Vagina (tissue), 2 donors: ENCODE measurements around the gene WDSUB1. TPM values are rescaled to one million over a fixed set of nuclear protein-coding genes. Genes with fewer than 3 reads are reported as not detected.

Source experiments
- DNase-seq, 2 donors: peaks; one replicate each; pipeline ENCODE4 v3.0.0-alpha.2; 2017; ENCODE audit errors: extremely low spot score in 2 of 2
- H3K27ac ChIP-seq: fragments of 200-600 bp; sonication (generic); one replicate; pipeline ENCODE4 v1.5.1; 2019
- H3K27me3 ChIP-seq: fragments of 200-600 bp; sonication (generic); one replicate; pipeline ENCODE4 v1.5.1; 2019
- H3K36me3 ChIP-seq, 2 donors: fragments of 200-600 bp; sonication (generic); one replicate each; pipeline ENCODE4 v1.5.1; 2017 to 2019
- H3K4me1 ChIP-seq: fragments of 200-600 bp; sonication (generic); one replicate; pipeline ENCODE4 v1.5.1; 2019
- H3K4me3 ChIP-seq, 2 donors: fragments of 200-600 bp; sonication (generic); 1 replicate in 1 of 2; 2 replicates in 1 of 2; pipeline ENCODE4 v1.5.1; 2016 to 2019
- H3K9me3 ChIP-seq: fragments of 200-600 bp; sonication (generic); one replicate; pipeline ENCODE4 v1.5.1; 2019
- POLR2A ChIP-seq, 2 donors: fragments of 450-650 bp; IDR thresholded peaks; one replicate each; pipeline ENCODE4 v1.6.1; 2017; ENCODE audit warnings: antibody characterized with exemption in 2 of 2, mild to moderate bottlenecking in 2 of 2, moderate library complexity in 2 of 2
- POLR2AphosphoS5 ChIP-seq, 2 donors: sonication (generic); formaldehyde crosslinking; IDR thresholded peaks; one replicate each; pipeline ENCODE4 v1.9.0; 2017; ENCODE audit warnings: antibody characterized with exemption in 2 of 2, mild to moderate bottlenecking in 2 of 2, low read depth in 1 of 2; ENCODE audit not compliant: insufficient read depth in 1 of 2
- intact Hi-C: fragments of 100-400 bp; cut with DNase I; formaldehyde crosslinking; loops from one replicate; pipeline ENCODE4 v1.15.1; 2023
- total RNA-seq: library from RNA; depleted of rRNA; stranded (reverse); fragments of >200 nt; gene quantifications from one replicate; pipeline ENCODE4 v1.2.3, GENCODE V29; 2016
- TF ChIP-seq, protein P1 (sequence below), 3 experiments: fragments of 450-650 bp in 2 of 3; fragments of 200-600 bp in 1 of 3; sonication (generic) in 1 of 3; IDR thresholded peaks; one replicate each; pipeline ENCODE4 v1.5.1; 2017 to 2019; ENCODE audit warnings: antibody characterized with exemption in 3 of 3, mild to moderate bottlenecking in 2 of 3, moderate library complexity in 2 of 3

Gene WDSUB1
- total RNA-seq, 1 donor from 2014 or later: 2.2 TPM

DNA sequence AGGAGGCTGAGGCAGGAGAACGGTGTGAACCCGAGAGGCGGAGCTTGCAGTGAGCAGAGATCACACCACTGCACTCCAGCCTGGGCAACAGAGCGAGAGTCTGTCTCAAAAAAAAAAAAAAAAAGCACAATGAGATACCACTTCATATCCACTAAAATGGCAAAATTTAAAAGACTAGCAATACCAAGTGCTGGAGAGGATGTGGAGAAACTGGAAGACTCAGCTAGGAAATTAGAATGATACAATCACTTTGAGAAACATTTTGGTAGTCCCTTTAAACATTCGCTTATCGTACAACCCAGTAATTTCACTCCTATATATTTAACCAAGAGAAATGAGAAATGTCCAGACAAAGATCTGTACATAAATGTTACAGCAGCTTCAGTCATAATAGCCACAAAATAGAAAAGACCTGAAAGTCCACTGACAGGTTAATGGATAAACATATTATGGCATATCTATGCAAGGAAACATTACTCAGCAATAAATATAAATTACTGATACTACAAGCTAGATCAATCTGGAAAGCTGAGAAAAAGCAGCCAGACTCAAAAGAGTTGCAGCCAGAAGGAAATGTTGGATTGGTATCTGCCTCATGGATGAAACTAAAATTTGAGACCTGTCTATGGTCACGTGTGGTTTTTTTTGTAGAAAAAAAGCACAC is 40.0 kb downstream of the WDSUB1 start:
- Histone ChIP-seq H3K4me1 (peaks cover 18% of the 10 kb centered on the region), H3K27me3 (no peaks in the 10 kb centered on the region)

DNA sequence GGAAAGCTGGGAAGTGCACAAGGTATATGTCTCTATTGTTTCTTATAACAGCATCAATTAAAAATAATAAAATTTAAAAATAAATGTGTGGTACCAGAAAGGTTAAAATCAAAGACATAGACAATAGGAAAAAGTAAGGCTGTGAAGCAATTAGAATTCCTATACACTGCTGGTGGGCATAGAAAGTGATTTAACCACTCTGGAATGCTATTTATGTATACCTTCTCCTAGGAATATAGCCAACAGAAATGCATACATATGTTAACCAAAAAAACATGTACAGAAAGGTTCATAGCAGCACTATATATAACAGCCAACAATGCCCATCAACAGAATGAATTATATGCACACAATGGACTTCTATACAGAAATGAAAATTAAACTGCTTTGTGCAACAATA is 43.0 kb downstream of the WDSUB1 start:
- Histone ChIP-seq H3K4me1 (no peaks in the 10 kb centered on the region), H3K9me3 (no peaks in the 10 kb centered on the region), H3K4me3 (no peak overlapping the region), H3K27me3 (no peaks in the 10 kb centered on the region), H3K36me3 (peaks cover 0 to 44% of the 10 kb centered on the region in 2 donors), H3K27ac (no peak overlapping the region)
- intact Hi-C loops: no loop called here
- no peak for DNase-seq
- TF ChIP-seq POLR2AphosphoS5 (IDR thresholded peaks at IDR 0.05; ENCODE audit: insufficient read depth in 1 of 2, low read depth in 1 of 2): no peak
- TF ChIP-seq, protein P1, sequence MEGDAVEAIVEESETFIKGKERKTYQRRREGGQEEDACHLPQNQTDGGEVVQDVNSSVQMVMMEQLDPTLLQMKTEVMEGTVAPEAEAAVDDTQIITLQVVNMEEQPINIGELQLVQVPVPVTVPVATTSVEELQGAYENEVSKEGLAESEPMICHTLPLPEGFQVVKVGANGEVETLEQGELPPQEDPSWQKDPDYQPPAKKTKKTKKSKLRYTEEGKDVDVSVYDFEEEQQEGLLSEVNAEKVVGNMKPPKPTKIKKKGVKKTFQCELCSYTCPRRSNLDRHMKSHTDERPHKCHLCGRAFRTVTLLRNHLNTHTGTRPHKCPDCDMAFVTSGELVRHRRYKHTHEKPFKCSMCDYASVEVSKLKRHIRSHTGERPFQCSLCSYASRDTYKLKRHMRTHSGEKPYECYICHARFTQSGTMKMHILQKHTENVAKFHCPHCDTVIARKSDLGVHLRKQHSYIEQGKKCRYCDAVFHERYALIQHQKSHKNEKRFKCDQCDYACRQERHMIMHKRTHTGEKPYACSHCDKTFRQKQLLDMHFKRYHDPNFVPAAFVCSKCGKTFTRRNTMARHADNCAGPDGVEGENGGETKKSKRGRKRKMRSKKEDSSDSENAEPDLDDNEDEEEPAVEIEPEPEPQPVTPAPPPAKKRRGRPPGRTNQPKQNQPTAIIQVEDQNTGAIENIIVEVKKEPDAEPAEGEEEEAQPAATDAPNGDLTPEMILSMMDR (IDR thresholded peaks at IDR 0.05): no peak
- TF ChIP-seq POLR2A (IDR thresholded peaks at IDR 0.05): no peak

More for the DNA sequence above, 40.0 kb downstream of the WDSUB1 start:
- no peak overlapping the region for H3K27ac ChIP-seq
- DNase-seq: no peak
- intact Hi-C loops: no loop called here
- H3K9me3 ChIP-seq: no peaks in the 10 kb centered on the region
- peaks cover 0 to 16% of the 10 kb centered on the region in 2 donors for H3K36me3 ChIP-seq
- TF ChIP-seq POLR2AphosphoS5 (IDR thresholded peaks at IDR 0.05; ENCODE audit: insufficient read depth in 1 of 2, low read depth in 1 of 2) (no peak), POLR2A (IDR thresholded peaks at IDR 0.05) (no peak)
- TF ChIP-seq, protein P1 (IDR thresholded peaks at IDR 0.05): no peak
- no peak overlapping the region for H3K4me3 ChIP-seq

- H3K36me3 ChIP-seq: peaks cover 0 to 63% of the 10 kb centered on the region in 2 donors
These were observed 51.6 kb downstream of the WDSUB1 start for GRCh38 chr2:159234868-159235267.

GRCh38 chr2:159232456-159233170 is 53.9 kb downstream of the WDSUB1 start:
- H3K4me3 ChIP-seq: no peak overlapping the region
- no peaks in the 10 kb centered on the region for H3K9me3 ChIP-seq
- H3K4me1 ChIP-seq: no peaks in the 10 kb centered on the region
- intact Hi-C loops: no loop called here
- TF ChIP-seq POLR2A (IDR thresholded peaks at IDR 0.05) (no peak), POLR2AphosphoS5 (IDR thresholded peaks at IDR 0.05; ENCODE audit: insufficient read depth in 1 of 2, low read depth in 1 of 2) (no peak)
- TF ChIP-seq, protein P1 (IDR thresholded peaks at IDR 0.05): no peak
- H3K27ac ChIP-seq: no peak overlapping the region
- H3K36me3 ChIP-seq: peaks cover 0 to 63% of the 10 kb centered on the region in 2 donors
- no peaks in the 10 kb centered on the region for H3K27me3 ChIP-seq
- no peak for DNase-seq

More at GRCh38 chr2:159234868-159235267, 51.6 kb downstream of the WDSUB1 start:
- TF ChIP-seq, protein P1 (IDR thresholded peaks at IDR 0.05): no peak
- no peak for TF ChIP-seq POLR2AphosphoS5 (IDR thresholded peaks at IDR 0.05; ENCODE audit: insufficient read depth in 1 of 2, low read depth in 1 of 2)
- TF ChIP-seq POLR2A (IDR thresholded peaks at IDR 0.05): no peak
- intact Hi-C loops: no loop called here
- no peaks in the 10 kb centered on the region for H3K27me3 ChIP-seq
- DNase-seq: peak in 1 of 2 donors; percentile 11
- H3K4me3 ChIP-seq: no peak overlapping the region
- no peak overlapping the region for H3K27ac ChIP-seq
- H3K9me3 ChIP-seq: no peaks in the 10 kb centered on the region
- H3K4me1 ChIP-seq: no peaks in the 10 kb centered on the region
